ENCODE data around the gene GAS7. TPM values are rescaled to one million over a fixed set of nuclear protein-coding genes. Genes with fewer than 3 reads are reported as not detected.

Gene GAS7
- total and polyA plus RNA-seq, 2 of the 13 experiments (the other 11 are each of a cell fraction or from before 2014, with no cell fraction given) = 1.0 to 5.2 TPM

GRCh38 chr17:10123093-10123492 lies 75.3 kb downstream of the GAS7 start:
- in situ Hi-C loops (cut with HindIII; ENCODE audit: extremely low pct_ligation_motif_present, low pct_unique_long_range_greater_than_20kb) = loop anchor here (25.0 kb wide), 1 partner anchor 89 kb away; no protein-coding TSS in a partner anchor
- intact Hi-C loops (cut with micrococcal nuclease; ENCODE audit: unreplicated experiment) = no loop called here

GRCh38 chr17:10121971-10122707 lies 76.3 kb downstream of the GAS7 start:
- ChIA-PET POLR2A (no interaction called here), CTCF (ENCODE audit: low intra/inter-chr PET ratio, low total read pairs) (no interaction called here)
- Histone ChIP-seq H3K4me3 (replicated peaks in 1 of 3; ENCODE audit: insufficient read depth in 1 of 3, low read depth in 2 of 3, low read length in 3 of 3) (no peak overlapping the region), H3K27me3 (ENCODE audit: control insufficient read depth in 1 of 2, insufficient read depth in 2 of 2, low read length in 2 of 2) (peaks cover 0 to 14% of the 10 kb centered on the region in 2 experiments; a peak in 1 of 5 replicates), H3K9me3 (ENCODE audit: low read length) (no peaks in the 10 kb centered on the region), H4K20me1 (ENCODE audit: insufficient read depth, low read length) (no peaks in the 10 kb centered on the region), H3K9ac (ENCODE audit: insufficient read depth, low read depth, low read length) (no peak overlapping the region), H3K4me2 (ENCODE audit: low read depth, low read length) (no peak overlapping the region), H3K79me2 (ENCODE audit: insufficient read depth, low read length) (no peaks in the 10 kb centered on the region), H3K27ac (ENCODE audit: extremely low read length, insufficient read depth, low read length) (no peak overlapping the region), H3K36me3 (replicated peaks in 1 of 2; ENCODE audit: control insufficient read depth in 1 of 2, insufficient read depth in 2 of 2, low read length in 2 of 2) (no peaks in the 10 kb centered on the region), H2AFZ (ENCODE audit: low read length) (no peak overlapping the region), H3K4me1 (ENCODE audit: insufficient read depth, low read length) (no peaks in the 10 kb centered on the region)
- ATAC-seq = no peak
- no peak for TF ChIP-seq TAF1 (CRISPR knock-in tag; IDR thresholded peaks at IDR 0.05)
- no peak for TF ChIP-seq ARID5B (CRISPR knock-in tag; IDR thresholded peaks at IDR 0.05)
- no peak for TF ChIP-seq ETS1 (CRISPR knock-in tag; IDR thresholded peaks at IDR 0.05)
- no peak for TF ChIP-seq AHR (CRISPR knock-in tag; IDR thresholded peaks at IDR 0.05)
- no peak for TF ChIP-seq ZNF83 (CRISPR knock-in tag; IDR thresholded peaks at IDR 0.05; ENCODE audit: borderline replicate concordance)
- TF ChIP-seq TGIF2 (CRISPR knock-in tag; IDR thresholded peaks at IDR 0.05) = no peak
- no peak for TF ChIP-seq ZNF354B (CRISPR knock-in tag; IDR thresholded peaks at IDR 0.05)
- no peak for FAIRE-seq
- in situ Hi-C loops (cut with HindIII; ENCODE audit: extremely low pct_ligation_motif_present, low pct_unique_long_range_greater_than_20kb) = loop anchor here (25.0 kb wide), 1 partner anchor 90 kb away; no protein-coding TSS in a partner anchor
- no TSS peak for BruUV-seq (replicated peaks)
- 9% methylated on average over 9 of the region's 17 CpGs for WGBS (ENCODE audit: low lambda C conversion rate)
- no peak for DNase-seq (ENCODE audit: low spot score)
- intact Hi-C loops (cut with micrococcal nuclease; ENCODE audit: unreplicated experiment) = no loop called here

More at GRCh38 chr17:10123093-10123492, 75.3 kb downstream of the GAS7 start:
- Histone ChIP-seq H3K4me3 (replicated peaks in 1 of 3; ENCODE audit: insufficient read depth in 1 of 3, low read depth in 2 of 3, low read length in 3 of 3) (no peak overlapping the region), H3K9me3 (ENCODE audit: low read length) (no peaks in the 10 kb centered on the region), H3K4me2 (ENCODE audit: low read depth, low read length) (no peak overlapping the region), H3K79me2 (ENCODE audit: insufficient read depth, low read length) (no peaks in the 10 kb centered on the region), H2AFZ (ENCODE audit: low read length) (no peak overlapping the region), H3K27ac (ENCODE audit: extremely low read length, insufficient read depth, low read length) (no peak overlapping the region), H3K27me3 (ENCODE audit: control insufficient read depth in 1 of 2, insufficient read depth in 2 of 2, low read length in 2 of 2) (peaks cover 0 to 10% of the 10 kb centered on the region in 2 experiments; a peak in 1 of 5 replicates), H3K4me1 (ENCODE audit: insufficient read depth, low read length) (no peaks in the 10 kb centered on the region), H3K9ac (ENCODE audit: insufficient read depth, low read depth, low read length) (no peak overlapping the region), H4K20me1 (ENCODE audit: insufficient read depth, low read length) (no peaks in the 10 kb centered on the region), H3K36me3 (replicated peaks in 1 of 2; ENCODE audit: control insufficient read depth in 1 of 2, insufficient read depth in 2 of 2, low read length in 2 of 2) (no peaks in the 10 kb centered on the region)
- ChIA-PET CTCF (ENCODE audit: low intra/inter-chr PET ratio, low total read pairs) (no interaction called here), POLR2A (no interaction called here)
- ATAC-seq (no peak), FAIRE-seq (no peak), DNase-seq (ENCODE audit: low spot score) (no peak)
- TF ChIP-seq HNRNPUL1 (IDR thresholded peaks at IDR 0.05; ENCODE audit: low read depth, low read length) (no peak), CENPT (CRISPR knock-in tag; IDR thresholded peaks at IDR 0.05; ENCODE audit: low read depth) (no peak), KDM5B (CRISPR knock-in tag; IDR thresholded peaks at IDR 0.05; ENCODE audit: borderline replicate concordance) (no peak)
- WGBS (ENCODE audit: low lambda C conversion rate) = no CpG with 5 or more reads among the region's 2 CpGs
- no TSS peak for BruUV-seq (replicated peaks)
